ENCODE data around the gene ATP6V0A1. TPM values are rescaled to one million over a fixed set of nuclear protein-coding genes. Genes with fewer than 3 reads are reported as not detected.
"Not testable (repeated sequence)": the region's sequence is repeated elsewhere in the genome, so short reads cannot be mapped to it uniquely, and the experiment has no call there.

ATP6V0A1 gene
- total and polyA plus RNA-seq, 12 donors = 42.9 to 126 (median 88.3) TPM

- TF ChIP-seq POLR2A (IDR thresholded peaks at IDR 0.05) = peak; percentile 2 to 72
- TF ChIP-seq, protein P1, sequence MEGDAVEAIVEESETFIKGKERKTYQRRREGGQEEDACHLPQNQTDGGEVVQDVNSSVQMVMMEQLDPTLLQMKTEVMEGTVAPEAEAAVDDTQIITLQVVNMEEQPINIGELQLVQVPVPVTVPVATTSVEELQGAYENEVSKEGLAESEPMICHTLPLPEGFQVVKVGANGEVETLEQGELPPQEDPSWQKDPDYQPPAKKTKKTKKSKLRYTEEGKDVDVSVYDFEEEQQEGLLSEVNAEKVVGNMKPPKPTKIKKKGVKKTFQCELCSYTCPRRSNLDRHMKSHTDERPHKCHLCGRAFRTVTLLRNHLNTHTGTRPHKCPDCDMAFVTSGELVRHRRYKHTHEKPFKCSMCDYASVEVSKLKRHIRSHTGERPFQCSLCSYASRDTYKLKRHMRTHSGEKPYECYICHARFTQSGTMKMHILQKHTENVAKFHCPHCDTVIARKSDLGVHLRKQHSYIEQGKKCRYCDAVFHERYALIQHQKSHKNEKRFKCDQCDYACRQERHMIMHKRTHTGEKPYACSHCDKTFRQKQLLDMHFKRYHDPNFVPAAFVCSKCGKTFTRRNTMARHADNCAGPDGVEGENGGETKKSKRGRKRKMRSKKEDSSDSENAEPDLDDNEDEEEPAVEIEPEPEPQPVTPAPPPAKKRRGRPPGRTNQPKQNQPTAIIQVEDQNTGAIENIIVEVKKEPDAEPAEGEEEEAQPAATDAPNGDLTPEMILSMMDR (IDR thresholded peaks at IDR 0.05) = no peak
- no peaks in the 10 kb centered on the region for H3K36me3 ChIP-seq (replicated peaks in 1 of 2)
- H3K27ac ChIP-seq = peak overlapping the region in 4 of 5 donors; percentile 59 to 91 (median 82)
- WGBS, 4 donors = 0 to 1% (median 1%) methylated on average over 20 to 82 of the region's 82 CpGs
- no peaks in the 10 kb centered on the region for H3K27me3 ChIP-seq
- peak overlapping the region; percentile 41 to 69 (median 60) for H3K4me3 ChIP-seq
- no peaks in the 10 kb centered on the region for H3K9me3 ChIP-seq (replicated peaks in 1 of 3)
- H3K4me1 ChIP-seq (replicated peaks in 1 of 2) = peaks cover 17 to 21% of the 10 kb centered on the region in 2 donors
- intact Hi-C loops (cut with DNase I) = no loop called here
- DNase-seq = peak; percentile 80 to 92 (median 86)
Observed at GRCh38 chr17:42554250-42555121, 95.8 kb downstream of the ATP6V0A1 start.

GRCh38 chr17:42555122-42555622 is 96.5 kb downstream of the ATP6V0A1 start:
- TF ChIP-seq, protein P1 (IDR thresholded peaks at IDR 0.05) = no peak
- no peak for TF ChIP-seq POLR2A (IDR thresholded peaks at IDR 0.05)
- intact Hi-C loops (cut with DNase I) = no loop called here
- Histone ChIP-seq H3K4me3 (peak overlapping the region; percentile 41 to 69 (median 60)), H3K4me1 (replicated peaks in 1 of 2) (peaks cover 17 to 21% of the 10 kb centered on the region in 2 donors), H3K36me3 (replicated peaks in 1 of 2) (no peaks in the 10 kb centered on the region), H3K27ac (peak overlapping the region in 4 of 5 donors; percentile 59 to 91 (median 82)), H3K9me3 (replicated peaks in 1 of 3) (no peaks in the 10 kb centered on the region), H3K27me3 (no peaks in the 10 kb centered on the region)
- WGBS, 4 donors = 23 to 27% (median 26%) methylated on average over 4 of the region's 4 CpGs
- DNase-seq = no peak

GRCh38 chr17:42555961-42556617 is 97.4 kb downstream of the ATP6V0A1 start:
- 61 to 74% (median 68%) methylated on average over 4 to 5 of the region's 5 CpGs for WGBS, 4 donors
- intact Hi-C loops (cut with DNase I); H3K36me3 ChIP-seq (replicated peaks in 1 of 2); H3K27me3 ChIP-seq; DNase-seq; H3K9me3 ChIP-seq (replicated peaks in 1 of 3); H3K27ac ChIP-seq; H3K4me3 ChIP-seq: not testable (repeated sequence)
- H3K4me1 ChIP-seq (replicated peaks in 1 of 2) = peaks cover 17 to 21% of the 10 kb centered on the region in 2 donors

DNA sequence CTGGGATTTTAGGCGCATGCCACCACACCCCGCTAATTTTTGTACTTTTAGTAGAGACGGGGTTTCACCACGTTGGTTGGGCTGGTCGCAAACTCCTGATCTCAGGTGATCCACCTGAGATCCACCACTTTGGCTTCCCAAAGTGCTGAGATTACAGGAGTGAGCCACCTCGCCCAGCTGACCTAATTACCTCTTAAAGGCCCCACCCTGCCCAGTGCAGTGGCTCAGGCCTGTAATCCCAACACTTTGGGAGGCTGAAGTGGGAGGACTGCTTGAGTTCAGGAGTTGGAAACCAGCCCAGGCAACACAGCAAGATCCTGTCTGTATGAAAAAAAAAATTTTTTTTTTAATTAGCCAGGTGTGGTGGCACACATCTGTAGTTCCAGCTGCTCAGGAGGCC is 100.4 kb downstream of the ATP6V0A1 start:
- no peak for DNase-seq
- H3K9me3 ChIP-seq (replicated peaks in 1 of 3) = no peaks in the 10 kb centered on the region
- no peaks in the 10 kb centered on the region for H3K27me3 ChIP-seq
- peaks cover 29 to 33% of the 10 kb centered on the region in 2 donors for H3K4me1 ChIP-seq (replicated peaks in 1 of 2)
- intact Hi-C loops (cut with DNase I) = no loop called here
- no peaks in the 10 kb centered on the region for H3K36me3 ChIP-seq (replicated peaks in 1 of 2)
- no peak overlapping the region for H3K27ac ChIP-seq
- WGBS, 4 donors = 85 to 90% (median 87%) methylated on average over 6 of the region's 6 CpGs
- no peak overlapping the region for H3K4me3 ChIP-seq
- TF ChIP-seq, protein P1 (IDR thresholded peaks at IDR 0.05) = no peak
- TF ChIP-seq POLR2A (IDR thresholded peaks at IDR 0.05) = no peak
